ENCODE data around the gene ADAM12. TPM values are rescaled to one million over a fixed set of nuclear protein-coding genes. Genes with fewer than 3 reads are reported as not detected.

The ADAM12 gene
- total and polyA plus RNA-seq, 9 of the 15 experiments (the other 6 are each of a cell fraction or from before 2014, with no cell fraction given): not detected

- 4% methylated on average over 3 of the region's 3 CpGs for WGBS (ENCODE audit: insufficient coverage, low coverage, missing lambda C conversion rate)
Measured at GRCh38 chr10:126196281-126196680, 192.0 kb downstream of the ADAM12 start.

GRCh38 chr10:126191192-126191591, 197.1 kb downstream of the ADAM12 start:
- no peaks in the 10 kb centered on the region for H4K20me1 ChIP-seq (replicated peaks; ENCODE audit: control insufficient read depth, insufficient read depth, low read length)
- in situ Hi-C loops (cut with MboI) (no loop called here), intact Hi-C loops (cut with micrococcal nuclease) (no loop called here)
- ATAC-seq: no peak
- no peaks in the 10 kb centered on the region for H3K9me1 ChIP-seq (ENCODE audit: control insufficient read depth, insufficient read depth, low read length)
- H3K4me3 ChIP-seq: no peak overlapping the region
- no peaks in the 10 kb centered on the region for H3K9me3 ChIP-seq (replicated peaks; ENCODE audit: control insufficient read depth, insufficient read depth, low read depth, low read length)
- no peak overlapping the region for H3K9ac ChIP-seq (ENCODE audit: insufficient read depth in 1 of 2, low read depth in 2 of 2, low read length in 2 of 2)
- no peaks in the 10 kb centered on the region for H3K79me2 ChIP-seq (ENCODE audit: control insufficient read depth, insufficient read depth, low read length)
- no peak overlapping the region for H3K4me2 ChIP-seq (ENCODE audit: insufficient read depth, low read length)
- no peak for FAIRE-seq
- WGBS (ENCODE audit: insufficient coverage, low coverage, missing lambda C conversion rate): 54% methylated on average over 4 of the region's 4 CpGs
- H3K27ac ChIP-seq (ENCODE audit: extremely low read depth, low read depth, low read length): no peak overlapping the region
- peaks cover 0 to 2% of the 10 kb centered on the region in 2 experiments; a peak in 2 of 5 replicates for H3K4me1 ChIP-seq (replicated peaks in 1 of 2; ENCODE audit: control insufficient read depth in 2 of 2, insufficient read depth in 2 of 2, low read length in 2 of 2)
- no peaks in the 10 kb centered on the region for H3K27me3 ChIP-seq (ENCODE audit: control insufficient read depth in 2 of 2, insufficient read depth in 2 of 2, low read length in 2 of 2)
- no peaks in the 10 kb centered on the region for H3K36me3 ChIP-seq (ENCODE audit: control insufficient read depth, insufficient read depth, low read length)
- DNase-seq (ENCODE audit: extremely low read depth in 1 of 4, low spot score in 3 of 4): no peak
- no TSS peak for BruUV-seq (replicated peaks)
- ChIA-PET POLR2A (no interaction called here), CTCF (ENCODE audit: low intra/inter-chr PET ratio) (no interaction called here)
- no peak overlapping the region for H2AFZ ChIP-seq (ENCODE audit: low read depth, low read length)
- TF ChIP-seq ZNF12 (CRISPR knock-in tag; IDR thresholded peaks at IDR 0.05) (no peak), RNF2 (IDR thresholded peaks at IDR 0.05) (no peak), RFX1 (IDR thresholded peaks at IDR 0.05) (no peak), POU5F1 (IDR thresholded peaks at IDR 0.05; ENCODE audit: borderline replicate concordance, low read depth, low read length, partially characterized antibody) (no peak), ZNF282 (CRISPR knock-in tag; IDR thresholded peaks at IDR 0.05) (no peak), ZNF143 (CRISPR knock-in tag; IDR thresholded peaks at IDR 0.05) (no peak), SIX5 (IDR thresholded peaks at IDR 0.05; ENCODE audit: borderline replicate concordance in 1 of 2, insufficient read depth in 1 of 2, low read depth in 1 of 2, low read length in 2 of 2) (no peak), FOXA1 (IDR thresholded peaks at IDR 0.05; ENCODE audit: borderline replicate concordance) (no peak), PTRF (tag; IDR thresholded peaks at IDR 0.05) (no peak), FOXP4 (CRISPR knock-in tag; IDR thresholded peaks at IDR 0.05; ENCODE audit: borderline replicate concordance) (no peak), KHSRP (IDR thresholded peaks at IDR 0.05) (no peak), GABPA (tag; conservative IDR thresholded peaks at IDR 0.05; ENCODE audit: low read depth) (no peak)
- TF ChIP-seq, protein P1, sequence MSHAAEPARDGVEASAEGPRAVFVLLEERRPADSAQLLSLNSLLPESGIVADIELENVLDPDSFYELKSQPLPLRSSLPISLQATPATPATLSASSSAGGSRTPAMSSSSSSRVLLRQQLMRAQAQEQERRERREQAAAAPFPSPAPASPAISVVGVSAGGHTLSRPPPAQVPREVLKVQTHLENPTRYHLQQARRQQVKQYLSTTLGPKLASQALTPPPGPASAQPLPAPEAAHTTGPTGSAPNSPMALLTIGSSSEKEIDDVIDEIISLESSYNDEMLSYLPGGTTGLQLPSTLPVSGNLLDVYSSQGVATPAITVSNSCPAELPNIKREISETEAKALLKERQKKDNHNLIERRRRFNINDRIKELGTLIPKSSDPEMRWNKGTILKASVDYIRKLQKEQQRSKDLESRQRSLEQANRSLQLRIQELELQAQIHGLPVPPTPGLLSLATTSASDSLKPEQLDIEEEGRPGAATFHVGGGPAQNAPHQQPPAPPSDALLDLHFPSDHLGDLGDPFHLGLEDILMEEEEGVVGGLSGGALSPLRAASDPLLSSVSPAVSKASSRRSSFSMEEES (CRISPR knock-in tag; IDR thresholded peaks at IDR 0.05): no peak

More at GRCh38 chr10:126196281-126196680, 192.0 kb downstream of the ADAM12 start:
- H3K9me1 ChIP-seq (ENCODE audit: control insufficient read depth, insufficient read depth, low read length): no peaks in the 10 kb centered on the region
- H3K4me2 ChIP-seq (ENCODE audit: insufficient read depth, low read length): no peak overlapping the region
- peak overlapping the region; percentile 40; the same call in 1 of the 2 replicates for H2AFZ ChIP-seq (ENCODE audit: low read depth, low read length)
- no peaks in the 10 kb centered on the region for H3K27me3 ChIP-seq (ENCODE audit: control insufficient read depth in 2 of 2, insufficient read depth in 2 of 2, low read length in 2 of 2)
- CTCF ChIA-PET (ENCODE audit: low intra/inter-chr PET ratio): no interaction called here
- H3K79me2 ChIP-seq (ENCODE audit: control insufficient read depth, insufficient read depth, low read length): peaks cover 30% of the 10 kb centered on the region; the same call in 2 of the 3 replicates
- intact Hi-C loops (cut with micrococcal nuclease): no loop called here
- no peaks in the 10 kb centered on the region; the same call in 1 of the 2 replicates for H3K9me3 ChIP-seq (replicated peaks; ENCODE audit: control insufficient read depth, insufficient read depth, low read depth, low read length)
- POLR2A ChIA-PET: no interaction called here
- no peak for FAIRE-seq
- no peak for ATAC-seq
- no peak overlapping the region; the same call in 2 of the 3 replicates for H3K27ac ChIP-seq (ENCODE audit: extremely low read depth, low read depth, low read length)
- no TSS peak for BruUV-seq (replicated peaks)
- TF ChIP-seq NFE2 (IDR thresholded peaks at IDR 0.05; ENCODE audit: low read depth): peak; percentile 39
- TF ChIP-seq TCF3 (CRISPR knock-in tag; IDR thresholded peaks at IDR 0.05): no peak
- no peaks in the 10 kb centered on the region for H3K36me3 ChIP-seq (ENCODE audit: control insufficient read depth, insufficient read depth, low read length)
- in situ Hi-C loops (cut with MboI): no loop called here
- peaks cover 0 to 14% of the 10 kb centered on the region in 2 experiments; a peak in 3 of 5 replicates for H3K4me1 ChIP-seq (replicated peaks in 1 of 2; ENCODE audit: control insufficient read depth in 2 of 2, insufficient read depth in 2 of 2, low read length in 2 of 2)
- no peak for DNase-seq (ENCODE audit: extremely low read depth in 1 of 4, low spot score in 3 of 4)
- H3K4me3 ChIP-seq: no peak overlapping the region
- no peak overlapping the region for H3K9ac ChIP-seq (ENCODE audit: insufficient read depth in 1 of 2, low read depth in 2 of 2, low read length in 2 of 2)
- H4K20me1 ChIP-seq (replicated peaks; ENCODE audit: control insufficient read depth, insufficient read depth, low read length): no peaks in the 10 kb centered on the region

All from K562 (cell line).